HK-2 (cell line): ENCODE results near the gene ARHGAP15.

Source experiments
- DNase-seq: peaks from one replicate; pipeline ENCODE4 v3.0.0-alpha.2; 2018; ENCODE audit not compliant: unreplicated experiment

Gene ARHGAP15

DNA sequence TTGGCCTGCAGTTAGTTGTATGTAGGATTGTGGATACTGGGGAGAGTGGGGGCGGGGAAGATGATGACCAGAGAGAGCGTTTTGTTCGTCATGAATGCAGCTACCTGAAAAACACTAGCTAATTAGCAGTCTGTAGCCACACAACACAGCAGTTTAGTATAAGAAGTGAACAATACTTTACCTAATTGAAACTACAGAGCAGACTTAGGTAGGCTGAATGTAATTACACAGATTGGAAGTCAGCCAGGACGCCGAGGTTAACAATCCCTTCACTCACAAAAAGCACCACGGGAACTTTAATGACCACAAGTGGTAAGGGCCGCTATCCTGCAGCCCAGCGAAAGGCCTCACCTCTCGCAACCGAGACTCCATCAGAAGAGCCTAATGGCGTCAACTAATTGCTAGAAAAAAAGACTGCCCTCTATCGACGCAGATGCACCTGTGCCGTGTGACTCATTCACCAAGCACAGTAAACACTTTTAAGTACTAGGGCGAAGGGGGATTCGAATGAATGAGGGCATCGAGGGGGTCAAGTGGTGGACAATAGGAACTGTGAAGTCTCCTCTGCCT is 591.0 kb downstream of the ARHGAP15 start:
- DNase-seq = no peak

DNA sequence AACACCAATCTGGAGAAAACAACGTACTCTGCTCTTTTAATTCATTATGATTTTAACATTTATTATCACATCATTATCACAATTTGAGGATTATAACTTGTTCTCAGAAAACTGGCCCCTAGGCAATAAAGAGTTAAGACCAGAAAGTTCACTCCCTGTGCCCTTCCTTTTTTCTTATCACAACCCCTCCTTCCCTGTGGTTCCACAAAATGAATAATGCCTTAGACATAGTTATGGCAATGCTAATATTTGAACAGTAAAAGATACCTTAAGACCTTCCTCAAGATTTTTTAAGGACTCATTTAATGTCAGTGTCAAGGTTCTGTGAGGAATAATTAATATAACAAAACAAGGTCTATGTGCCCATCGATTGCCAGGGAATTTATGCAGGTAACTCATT is 596.2 kb downstream of the ARHGAP15 start:
- no peak for DNase-seq

GRCh38 chr2:143726151-143726845 is 597.1 kb downstream of the ARHGAP15 start:
- no peak for DNase-seq

DNA sequence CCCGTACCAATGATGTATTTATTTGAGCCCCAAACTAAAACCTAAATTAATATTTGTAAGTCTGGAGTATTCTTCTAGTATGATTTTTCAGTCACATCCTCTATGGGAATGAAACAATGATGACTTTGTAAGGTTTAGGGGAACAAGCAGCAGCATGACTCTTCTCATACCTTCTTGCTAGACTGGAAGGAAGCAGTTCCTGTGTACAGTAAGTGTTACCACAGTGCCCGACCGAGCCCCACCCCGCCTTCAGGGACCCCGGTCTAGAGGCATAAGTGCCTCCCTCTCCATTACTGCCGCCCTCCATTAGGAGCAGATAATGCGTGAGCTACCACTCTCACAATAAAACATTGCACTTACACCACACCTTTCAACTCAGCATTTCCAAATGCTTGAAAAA is 599.3 kb downstream of the ARHGAP15 start:
- DNase-seq = no peak

DNA sequence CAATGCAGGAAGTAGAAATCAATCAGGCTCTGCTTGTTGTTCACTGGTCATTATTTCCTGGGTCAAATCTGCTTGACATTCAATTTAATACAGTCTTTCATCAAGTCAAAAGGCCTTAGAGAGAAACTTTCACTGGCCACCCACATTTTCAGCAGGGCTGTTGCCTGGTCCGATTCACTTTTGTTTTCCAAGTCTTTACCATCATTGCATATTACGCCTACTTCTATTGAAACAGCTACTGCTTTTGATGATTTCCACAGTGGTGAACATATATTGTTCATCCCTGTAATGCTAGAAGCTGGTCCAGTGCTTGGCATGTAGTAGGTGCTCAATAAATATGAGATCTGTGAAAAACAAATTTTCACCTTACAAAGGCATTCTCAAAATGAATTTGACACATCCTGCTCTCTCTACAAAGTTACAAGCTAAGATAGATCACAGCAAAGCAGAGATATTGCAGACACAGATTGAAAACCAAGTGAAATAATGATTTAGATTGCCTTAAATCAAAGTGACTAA is 600.1 kb downstream of the ARHGAP15 start:
- no peak for DNase-seq

DNA sequence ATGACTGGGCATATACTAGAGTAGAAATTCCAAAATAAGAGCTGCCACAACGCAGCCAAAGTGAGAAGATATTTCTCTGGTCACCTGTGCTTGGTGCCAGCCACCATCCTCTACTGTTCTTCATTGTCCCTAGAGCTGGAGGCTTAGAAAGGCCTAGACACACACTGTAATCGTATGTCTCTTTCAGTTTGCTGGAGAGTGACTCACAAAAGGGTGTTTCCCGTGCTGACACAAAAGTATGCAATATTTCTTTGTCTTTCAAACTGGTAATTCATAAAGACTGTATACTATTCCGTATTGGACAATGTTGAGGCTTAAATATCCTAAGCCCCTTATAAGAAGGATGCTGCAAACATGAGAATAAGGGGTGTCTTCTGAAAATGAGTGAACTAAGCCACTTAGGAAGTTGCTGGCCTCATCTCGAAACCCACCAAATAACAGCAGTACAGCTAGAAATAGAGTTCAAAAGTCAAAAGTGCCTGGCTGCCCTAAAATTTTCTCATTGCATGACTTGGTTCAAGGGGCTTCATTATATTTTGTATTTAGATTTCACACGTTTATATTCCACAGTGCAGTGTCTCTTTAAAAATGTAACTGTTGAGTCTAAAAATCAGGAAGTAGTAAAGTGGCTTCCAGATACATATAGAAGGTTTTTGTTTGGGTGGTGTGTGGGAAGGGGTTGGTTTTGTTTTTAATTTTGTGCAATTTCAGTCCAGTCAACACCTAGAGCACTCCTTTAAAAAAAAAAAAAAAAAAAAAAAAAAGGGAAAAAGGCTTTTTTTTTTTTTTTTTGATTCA is 601.1 kb downstream of the ARHGAP15 start:
- DNase-seq = no peak

- DNase-seq = no peak
Measured at GRCh38 chr2:143730953-143731260, 601.7 kb downstream of the ARHGAP15 start.

GRCh38 chr2:143732076-143732475 is 602.9 kb downstream of the ARHGAP15 start:
- DNase-seq = no peak

- DNase-seq = no peak
Measured at GRCh38 chr2:143732871-143733270, 603.7 kb downstream of the ARHGAP15 start.

DNA sequence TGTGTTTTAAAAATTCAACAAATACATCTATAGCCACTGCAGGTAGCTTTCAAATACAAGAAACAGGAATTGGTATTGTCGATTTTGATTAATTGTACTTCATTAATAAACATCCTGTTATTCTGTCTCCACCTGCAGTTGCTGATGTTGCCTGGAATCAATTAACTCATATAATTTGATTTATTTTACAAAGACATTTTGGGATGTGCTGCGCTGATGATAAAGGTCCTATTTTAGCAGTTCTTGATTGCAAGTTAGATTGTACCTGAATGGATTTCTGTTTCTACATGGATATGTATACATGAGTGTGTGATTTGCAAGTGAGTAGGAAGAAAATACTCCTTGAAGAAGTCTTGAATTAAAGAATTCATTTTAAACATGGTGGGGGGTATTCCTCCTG is 605.3 kb downstream of the ARHGAP15 start:
- no peak for DNase-seq

- DNase-seq = no peak
Measured at GRCh38 chr2:143736904-143737303, 607.7 kb downstream of the ARHGAP15 start.

- no peak for DNase-seq
Measured at GRCh38 chr2:143740431-143740830, 611.2 kb downstream of the ARHGAP15 start.

GRCh38 chr2:143741205-143741604 is 612.0 kb downstream of the ARHGAP15 start:
- no peak for DNase-seq

DNA sequence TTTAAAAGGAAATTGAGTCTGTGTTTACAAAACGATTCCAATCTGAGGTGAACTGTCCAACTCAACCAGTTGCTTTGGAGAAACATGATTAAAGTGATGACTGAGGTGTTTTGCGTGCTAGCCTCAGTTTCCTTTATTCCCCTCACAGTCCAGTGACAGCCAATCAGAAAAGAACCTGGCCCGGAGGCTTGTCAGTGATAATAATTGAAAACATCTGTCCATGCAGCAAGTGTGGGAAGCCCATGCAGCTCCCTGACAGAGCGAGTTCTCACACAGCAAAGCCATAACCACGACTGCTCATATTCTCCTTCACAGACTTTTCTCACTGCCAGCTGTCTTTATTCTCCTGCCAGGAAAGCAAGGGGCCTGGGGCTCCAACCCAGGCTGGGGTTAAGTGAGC is 613.4 kb downstream of the ARHGAP15 start:
- no peak for DNase-seq

- no peak for DNase-seq
Measured at GRCh38 chr2:143744114-143744513, 614.9 kb downstream of the ARHGAP15 start.

DNA sequence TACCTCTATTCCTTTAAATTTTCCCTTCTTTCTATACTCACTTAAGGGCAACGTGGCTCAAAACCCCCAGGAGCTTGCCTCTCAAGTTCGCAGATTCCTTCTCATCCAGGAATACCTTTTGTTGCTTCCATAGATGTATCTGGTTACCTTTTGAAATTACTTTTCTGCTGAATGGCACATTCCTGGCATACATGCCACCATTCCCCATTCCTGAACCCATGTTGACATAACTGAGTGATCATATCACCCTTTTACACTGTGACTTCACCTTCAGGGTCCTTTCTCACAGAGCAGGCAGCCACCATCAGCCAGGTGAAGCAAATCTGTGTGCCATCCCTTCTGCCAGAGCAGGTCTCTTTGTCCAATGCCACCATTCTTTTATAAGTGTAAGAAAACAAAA is 615.8 kb downstream of the ARHGAP15 start:
- peak; percentile 16 for DNase-seq

DNA sequence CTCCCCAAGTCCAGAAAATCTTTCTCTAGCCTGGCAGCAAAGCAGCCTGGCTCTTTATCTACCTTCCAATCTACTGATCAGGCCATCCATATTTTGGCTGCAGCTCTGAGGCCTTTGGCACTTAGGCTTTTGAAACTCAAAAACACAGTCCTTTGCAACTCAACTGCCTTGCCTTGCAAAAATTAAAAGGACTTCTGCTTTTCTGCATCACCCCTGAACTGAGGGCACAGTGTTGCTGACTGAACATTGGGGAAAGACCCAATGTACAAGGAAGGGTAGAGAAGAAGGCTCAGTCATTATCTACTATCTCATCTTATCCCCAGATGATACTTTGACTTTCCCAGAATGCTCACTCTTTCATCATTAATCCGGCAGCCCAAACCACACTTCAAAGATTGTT is 625.5 kb downstream of the ARHGAP15 start:
- DNase-seq = no peak

DNA sequence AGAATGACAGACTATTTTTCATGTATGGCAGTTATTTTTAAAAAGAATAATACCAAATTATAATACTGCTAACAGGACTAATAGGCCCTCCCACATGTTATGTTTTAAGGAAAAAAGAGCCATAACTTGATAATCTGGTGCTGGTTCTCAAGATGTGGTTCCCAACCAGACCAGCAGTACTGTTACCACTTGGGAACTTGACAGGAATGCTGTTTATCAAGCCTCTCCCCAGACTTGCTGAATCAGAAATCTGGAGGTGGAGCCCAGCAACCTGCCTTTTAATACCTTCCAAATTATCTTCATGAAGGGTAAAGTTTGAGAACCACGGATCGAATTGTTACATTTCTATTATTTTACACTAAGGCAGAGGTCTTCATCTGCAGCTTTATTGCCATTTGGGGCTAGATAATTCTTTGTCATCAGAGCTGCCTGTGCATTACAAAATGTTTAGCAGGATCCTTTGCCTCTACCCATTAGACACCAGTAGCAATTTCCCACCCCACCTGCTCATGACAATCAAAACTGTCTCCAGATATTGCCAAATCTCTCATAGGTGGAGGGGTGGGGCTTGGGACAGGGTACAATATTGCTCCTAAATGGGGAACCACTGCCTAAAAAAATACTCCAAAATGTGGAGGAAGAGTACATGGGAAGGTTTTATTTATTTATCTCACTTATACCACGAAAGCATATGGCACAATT is 629.6 kb downstream of the ARHGAP15 start:
- DNase-seq = no peak

- no peak for DNase-seq
Measured at GRCh38 chr2:143759455-143759854, 630.2 kb downstream of the ARHGAP15 start.

GRCh38 chr2:143762176-143762928 is 633.1 kb downstream of the ARHGAP15 start:
- no peak for DNase-seq

DNA sequence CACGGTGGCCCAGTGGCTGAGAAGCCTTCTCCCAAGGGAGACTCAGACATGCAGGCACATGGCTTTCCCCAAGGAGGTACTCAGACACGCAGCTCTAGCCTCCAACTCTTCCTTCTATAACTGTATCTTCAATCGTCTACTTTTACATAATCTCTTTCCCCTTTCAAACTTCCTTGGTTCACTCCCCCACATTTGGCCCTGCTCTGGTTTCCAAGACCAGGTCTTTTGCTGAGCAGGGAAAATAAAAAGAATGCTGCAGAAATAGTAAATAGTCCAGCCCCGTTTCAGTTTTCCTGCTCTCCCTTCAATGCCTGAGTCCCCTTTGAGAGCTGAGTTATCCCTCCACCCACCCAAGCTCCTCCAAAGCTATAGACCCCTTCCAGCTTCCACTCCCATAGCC is 635.0 kb downstream of the ARHGAP15 start:
- no peak for DNase-seq

DNA sequence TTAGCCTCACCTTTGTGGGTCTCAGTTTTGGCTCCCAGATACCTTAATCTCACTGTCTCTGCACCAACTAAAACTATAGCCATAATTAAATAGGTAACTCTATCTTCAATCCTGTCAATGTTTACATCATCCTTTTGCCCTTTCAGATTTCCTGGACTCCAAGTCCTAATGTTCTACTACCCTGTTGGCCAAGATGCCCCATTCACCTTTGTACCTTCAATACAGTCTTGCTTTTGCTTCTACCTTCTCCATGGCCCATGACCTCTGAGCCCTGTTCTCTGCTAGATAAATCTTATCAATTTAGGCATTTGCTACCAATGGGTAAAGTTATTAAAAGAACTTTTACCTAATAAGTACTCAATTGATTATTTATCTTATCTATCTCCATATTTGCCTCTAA is 635.5 kb downstream of the ARHGAP15 start:
- DNase-seq = no peak
